AG04449 (cell line): ENCODE data around the gene MGAT5B.

ENCODE experiments used
- CTCF ChIA-PET: fragments of 350-600 bp; formaldehyde crosslinking; extraction: SDS; loops from one replicate; lab custom pipeline; 2021; ENCODE audit warnings: antibody characterized with exemption; lab: Yijun Ruan, JAX
- POLR2A ChIA-PET: fragments of 400-600, 350-600 bp; formaldehyde crosslinking; extraction: SDS; loops from one replicate; lab custom pipeline; 2020; ENCODE audit warnings: antibody characterized with exemption, inconsistent platforms; lab: Yijun Ruan, JAX
- DNase-seq: peaks from one replicate; pipeline ENCODE4 v3.0.0-alpha.2; 2010; ENCODE audit warnings: low read depth, low spot score
- H3K4me3 ChIP-seq: 2 replicates; pipeline ENCODE4 v1.5.1; 2011; ENCODE audit warnings: low read depth, mild to moderate bottlenecking, control low read depth, low read length
- TF ChIP-seq, protein P1 (sequence below): IDR thresholded peaks from one replicate; pipeline ENCODE4 v1.5.1; 2011; ENCODE audit warnings: mild to moderate bottlenecking, moderate library complexity, low read length, control low read depth, inconsistent platforms; ENCODE audit not compliant: insufficient read depth; ENCODE audit errors: missing control alignments

The MGAT5B gene

DNA sequence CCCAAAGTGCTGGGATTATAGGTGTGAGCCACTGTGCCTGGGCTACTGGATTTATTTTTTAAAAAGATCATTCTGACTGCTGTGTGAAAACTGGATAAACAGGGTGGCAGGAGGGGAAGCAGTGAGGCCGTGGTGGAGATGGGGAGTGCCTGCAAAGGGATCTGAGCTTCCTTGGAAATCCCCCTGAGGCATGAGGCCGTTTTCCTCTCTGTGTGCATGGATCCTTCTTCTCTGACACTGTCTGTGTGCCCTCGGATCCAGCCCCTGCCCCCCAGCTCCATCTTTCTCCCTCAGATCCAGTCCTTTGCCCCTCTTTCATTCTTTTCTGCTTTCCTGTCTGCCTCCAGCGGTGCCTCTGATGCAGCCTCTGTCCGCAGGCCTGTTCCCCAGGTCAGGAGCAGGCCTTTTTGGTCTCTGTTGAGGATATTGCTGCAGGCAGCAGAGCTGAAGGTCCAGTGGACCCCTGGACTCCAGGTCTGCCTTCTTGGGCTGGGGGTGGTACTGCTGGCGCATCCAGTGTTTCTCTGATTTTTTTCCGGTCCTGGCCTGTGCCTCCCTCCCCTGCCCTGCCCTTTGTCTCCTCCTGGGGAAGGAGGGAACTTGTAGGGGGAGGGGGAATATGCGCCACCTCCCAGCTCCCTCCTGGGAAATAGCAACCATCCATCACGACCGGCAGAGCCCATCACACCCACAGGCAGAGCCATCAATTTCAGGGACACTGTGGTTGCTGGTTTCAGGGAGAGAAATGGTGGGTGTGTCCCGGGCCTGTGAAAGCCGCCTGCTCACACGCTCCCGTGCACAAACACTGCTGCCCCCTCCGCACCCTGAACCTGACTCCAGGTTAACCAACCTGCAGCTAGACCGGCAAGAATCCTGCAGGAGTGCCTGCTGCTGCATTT is 17.0 kb downstream of the MGAT5B start:
- DNase-seq: no peak
- H3K4me3 ChIP-seq: no peak overlapping the region
- TF ChIP-seq, protein P1, sequence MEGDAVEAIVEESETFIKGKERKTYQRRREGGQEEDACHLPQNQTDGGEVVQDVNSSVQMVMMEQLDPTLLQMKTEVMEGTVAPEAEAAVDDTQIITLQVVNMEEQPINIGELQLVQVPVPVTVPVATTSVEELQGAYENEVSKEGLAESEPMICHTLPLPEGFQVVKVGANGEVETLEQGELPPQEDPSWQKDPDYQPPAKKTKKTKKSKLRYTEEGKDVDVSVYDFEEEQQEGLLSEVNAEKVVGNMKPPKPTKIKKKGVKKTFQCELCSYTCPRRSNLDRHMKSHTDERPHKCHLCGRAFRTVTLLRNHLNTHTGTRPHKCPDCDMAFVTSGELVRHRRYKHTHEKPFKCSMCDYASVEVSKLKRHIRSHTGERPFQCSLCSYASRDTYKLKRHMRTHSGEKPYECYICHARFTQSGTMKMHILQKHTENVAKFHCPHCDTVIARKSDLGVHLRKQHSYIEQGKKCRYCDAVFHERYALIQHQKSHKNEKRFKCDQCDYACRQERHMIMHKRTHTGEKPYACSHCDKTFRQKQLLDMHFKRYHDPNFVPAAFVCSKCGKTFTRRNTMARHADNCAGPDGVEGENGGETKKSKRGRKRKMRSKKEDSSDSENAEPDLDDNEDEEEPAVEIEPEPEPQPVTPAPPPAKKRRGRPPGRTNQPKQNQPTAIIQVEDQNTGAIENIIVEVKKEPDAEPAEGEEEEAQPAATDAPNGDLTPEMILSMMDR: no peak
- ChIA-PET POLR2A (no interaction called here), CTCF (interaction anchor here (0.9 to 2.0 kb wide), 5 partner anchors 13 to 181 kb away, joined by 3 to 8 read pairs (median 3); partner anchors contain the start of gene MGAT5B)

DNA sequence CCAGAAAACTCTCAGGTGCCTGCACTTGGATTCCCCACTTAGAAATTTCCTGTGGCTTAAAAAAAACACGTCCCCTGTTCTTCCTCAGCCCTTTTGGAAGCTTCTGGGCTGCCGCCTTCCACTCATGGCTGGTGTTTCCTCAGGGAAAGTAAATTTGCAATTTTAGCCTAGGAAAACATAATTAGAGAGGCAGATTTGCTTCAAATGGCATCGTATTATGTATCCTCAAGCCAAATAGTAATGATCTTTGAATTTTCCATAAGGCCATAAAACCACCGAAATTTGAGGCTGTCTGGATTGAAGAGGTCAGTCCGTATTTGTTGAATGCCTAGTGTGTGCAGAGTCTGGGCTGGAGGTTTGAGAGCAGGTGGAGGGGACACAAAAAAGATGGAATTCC is 17.7 kb downstream of the MGAT5B start:
- POLR2A ChIA-PET: no interaction called here
- H3K4me3 ChIP-seq: no peak overlapping the region
- TF ChIP-seq, protein P1: no peak
- CTCF ChIA-PET: interaction anchor here (1.1 kb wide), 1 partner anchor 18 kb away, joined by 3 read pairs; the partner anchor contains the start of gene MGAT5B
- no peak for DNase-seq

DNA sequence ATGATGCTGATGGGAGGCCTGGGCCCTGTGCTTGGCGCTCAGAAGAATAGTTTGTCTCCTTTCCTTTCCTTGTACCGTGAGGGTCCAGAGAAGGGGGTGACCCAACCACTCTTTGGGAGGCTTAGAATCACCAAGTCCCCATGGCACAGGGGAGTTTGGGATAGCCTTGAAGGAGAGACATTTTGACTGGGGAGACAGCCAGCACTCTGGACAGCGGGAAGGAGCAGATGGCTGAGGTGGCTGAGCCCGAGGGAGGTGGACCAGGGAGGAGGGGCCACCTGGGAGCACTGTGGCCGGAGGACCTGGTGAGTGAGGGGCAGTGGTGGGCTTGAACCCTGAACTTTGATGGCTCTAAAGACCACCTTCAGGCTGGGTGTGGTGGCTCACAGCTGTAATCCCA is 18.2 kb downstream of the MGAT5B start:
- DNase-seq: no peak
- TF ChIP-seq, protein P1: no peak
- ChIA-PET CTCF (interaction anchor here (1.1 kb wide), 1 partner anchor 18 kb away, joined by 3 read pairs; the partner anchor contains the start of gene MGAT5B), POLR2A (no interaction called here)
- no peak overlapping the region for H3K4me3 ChIP-seq

DNA sequence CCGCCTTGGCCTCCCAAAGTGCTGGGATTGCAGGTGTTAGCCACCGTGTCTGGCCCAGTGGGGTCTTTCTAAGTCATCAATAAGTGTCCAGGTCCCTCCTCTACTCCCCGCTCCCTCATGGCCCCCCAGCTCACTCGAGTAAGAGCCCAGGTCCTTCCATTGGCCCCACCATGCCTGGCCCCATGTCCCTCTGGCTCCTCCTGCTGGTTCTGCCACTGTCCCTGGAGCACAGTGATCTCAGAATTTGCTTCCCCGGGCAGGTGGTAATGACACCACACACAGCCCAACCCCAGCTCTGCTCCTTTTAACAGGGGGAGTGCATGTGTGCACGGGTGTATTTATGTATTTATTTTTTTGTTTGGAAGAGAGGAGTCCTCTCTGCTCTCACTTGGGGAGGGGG is 19.6 kb downstream of the MGAT5B start:
- POLR2A ChIA-PET: no interaction called here
- H3K4me3 ChIP-seq: no peak overlapping the region
- TF ChIP-seq, protein P1: peak; percentile 17
- no peak for DNase-seq
- CTCF ChIA-PET: interaction anchor here (1.1 to 1.2 kb wide), 2 partner anchors 20 to 31 kb away, joined by 3 to 4 read pairs; partner anchors contain the start of gene MGAT5B

DNA sequence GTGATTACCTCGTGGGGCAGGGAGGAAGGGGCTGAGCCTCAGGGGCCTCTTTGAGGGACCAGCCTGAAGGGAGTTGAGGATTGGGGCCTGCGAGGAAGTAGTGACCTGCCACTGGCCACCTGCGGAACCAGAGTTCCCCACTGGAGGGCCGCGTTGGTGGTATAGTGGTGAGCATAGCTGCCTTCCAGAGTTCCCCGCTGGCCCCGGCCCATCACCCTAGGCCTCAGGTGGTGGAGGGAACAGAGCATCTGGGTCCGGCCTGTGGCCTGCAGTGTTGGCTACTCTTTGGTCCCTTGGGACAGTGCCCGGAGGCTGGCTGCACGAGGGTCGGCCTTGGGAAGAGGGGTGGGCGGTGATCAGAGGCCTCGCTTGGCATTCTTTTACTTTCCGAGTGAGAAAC is 20.5 kb downstream of the MGAT5B start:
- ChIA-PET POLR2A (no interaction called here), CTCF (interaction anchor here (0.8 to 1.2 kb wide), 2 partner anchors 29 to 30 kb away, joined by 3 read pairs; no protein-coding TSS in a partner anchor)
- TF ChIP-seq, protein P1: no peak
- no peak for DNase-seq
- no peak overlapping the region for H3K4me3 ChIP-seq

DNA sequence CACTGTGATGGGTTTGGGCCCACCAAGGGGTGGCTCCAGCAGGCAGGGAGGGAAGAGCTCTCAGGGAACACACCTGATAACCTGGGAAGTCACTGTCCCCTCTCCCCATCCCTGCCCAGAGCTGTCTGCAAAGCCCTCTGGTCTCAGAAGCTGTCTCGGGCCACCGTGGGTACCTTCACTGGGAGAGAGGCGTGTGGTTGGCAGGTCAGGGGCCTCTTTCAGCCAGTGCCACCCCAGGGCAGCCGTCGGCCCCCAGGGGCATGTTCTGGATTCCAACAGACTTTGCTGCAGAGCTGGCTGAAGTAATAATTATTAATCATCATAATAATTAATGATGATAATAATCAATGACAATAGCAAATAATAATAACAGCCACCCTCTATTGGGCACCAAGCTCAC is 21.1 kb downstream of the MGAT5B start:
- no peak for DNase-seq
- TF ChIP-seq, protein P1: no peak
- ChIA-PET POLR2A (no interaction called here), CTCF (no interaction called here)
- H3K4me3 ChIP-seq: no peak overlapping the region
